DOHH2 (cell line): Measurements from ENCODE around the gene ITGA11.

Source experiments
- H3F3A ChIP-seq: fragments of 200-600 bp; sonication (generic), shearing (Covaris generic); 2 replicates; pipeline ENCODE4 v1.6.0; 2016; ENCODE audit warnings: antibody characterized with exemption, mild to moderate bottlenecking; ENCODE audit not compliant: control insufficient read depth, insufficient read depth
- H3K27ac ChIP-seq: fragments of 200-600 bp; sonication (generic); 2 replicates; pipeline ENCODE4 v1.5.1; 2014; ENCODE audit warnings: low read depth, mild to moderate bottlenecking, low read length, moderate library complexity
- H3K27me3 ChIP-seq: fragments of 200-600 bp; sonication (generic); 2 replicates; pipeline ENCODE4 v1.6.1; 2014; ENCODE audit warnings: mild to moderate bottlenecking, low read length, mixed read lengths; ENCODE audit not compliant: control insufficient read depth
- H3K36me3 ChIP-seq: fragments of 200-600 bp; sonication (generic); 2 replicates; pipeline ENCODE4 v1.6.1; 2014; ENCODE audit warnings: mild to moderate bottlenecking, low read length, moderate library complexity, mixed read lengths; ENCODE audit not compliant: control insufficient read depth
- H3K4me1 ChIP-seq: fragments of 200-600 bp; sonication (generic); 2 replicates; pipeline ENCODE4 v1.6.1; 2014; ENCODE audit warnings: mild to moderate bottlenecking, low read length, mixed read lengths; ENCODE audit not compliant: control insufficient read depth
- H3K4me2 ChIP-seq: fragments of 200-600 bp; sonication (generic); 2 replicates; pipeline ENCODE4 v1.6.0; 2014; ENCODE audit warnings: mild to moderate bottlenecking, low read length, moderate library complexity
- H3K4me3 ChIP-seq: fragments of 200-600 bp; sonication (generic); 2 replicates; pipeline ENCODE4 v1.5.1; 2014; ENCODE audit warnings: mild to moderate bottlenecking, low read length, mixed read lengths
- H3K79me2 ChIP-seq: fragments of 200-600 bp; sonication (generic); 2 replicates; pipeline ENCODE4 v1.6.1; 2014; ENCODE audit warnings: mild to moderate bottlenecking, low read length, mixed read lengths; ENCODE audit not compliant: control insufficient read depth
- H3K9me2 ChIP-seq: fragments of 200-600 bp; sonication (generic); replicated peaks from 2 replicates; pipeline ENCODE4 v1.6.1; 2014; ENCODE audit warnings: mild to moderate bottlenecking, low read length, mixed read lengths; ENCODE audit not compliant: control insufficient read depth
- H3K9me3 ChIP-seq: fragments of 200-600 bp; sonication (generic); 2 replicates; pipeline ENCODE4 v1.6.1; 2014; ENCODE audit warnings: antibody characterized with exemption, low read length, mixed read lengths; ENCODE audit not compliant: control insufficient read depth, insufficient read depth
- H4K20me1 ChIP-seq: fragments of 200-600 bp; sonication (generic); 2 replicates; pipeline ENCODE4 v1.6.0; 2014; ENCODE audit warnings: low read depth, mild to moderate bottlenecking, antibody characterized with exemption, low read length, moderate library complexity; ENCODE audit not compliant: control insufficient read depth, insufficient read depth
- EZH2phosphoT487 ChIP-seq: fragments of 200-600 bp; sonication (generic); IDR thresholded peaks from 2 replicates; pipeline ENCODE4 v1.6.1; 2017; ENCODE audit warnings: borderline replicate concordance, mild to moderate bottlenecking, antibody characterized with exemption, low read length, moderate library complexity, mixed read lengths
- TF ChIP-seq, protein P1 (sequence below): fragments of 200-600 bp; sonication (generic); IDR thresholded peaks from one replicate; pipeline ENCODE4 v1.5.1; 2014; ENCODE audit warnings: antibody characterized with exemption, mild to moderate bottlenecking, low read depth, low read length; ENCODE audit not compliant: poor library complexity, severe bottlenecking

ITGA11 gene

DNA sequence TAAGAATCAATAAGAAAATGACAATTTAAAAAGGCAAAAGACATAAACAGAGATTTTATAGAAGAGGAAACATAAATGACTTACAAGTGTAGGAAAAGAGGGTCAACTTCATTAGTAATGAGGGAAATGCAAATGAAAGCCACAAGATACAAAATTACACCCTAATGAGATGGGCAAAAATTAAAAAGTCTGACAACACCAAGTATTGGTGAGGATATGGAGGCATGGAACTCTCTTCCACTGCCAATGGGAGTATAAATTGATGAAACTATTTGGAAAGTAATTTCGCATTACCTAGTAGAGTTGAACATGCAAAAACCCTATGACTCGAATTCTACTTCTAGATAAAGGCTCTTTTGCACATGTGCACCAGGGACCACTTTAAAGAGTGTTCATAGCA is 28.2 kb upstream of the ITGA11 start:
- TF ChIP-seq, protein P1, sequence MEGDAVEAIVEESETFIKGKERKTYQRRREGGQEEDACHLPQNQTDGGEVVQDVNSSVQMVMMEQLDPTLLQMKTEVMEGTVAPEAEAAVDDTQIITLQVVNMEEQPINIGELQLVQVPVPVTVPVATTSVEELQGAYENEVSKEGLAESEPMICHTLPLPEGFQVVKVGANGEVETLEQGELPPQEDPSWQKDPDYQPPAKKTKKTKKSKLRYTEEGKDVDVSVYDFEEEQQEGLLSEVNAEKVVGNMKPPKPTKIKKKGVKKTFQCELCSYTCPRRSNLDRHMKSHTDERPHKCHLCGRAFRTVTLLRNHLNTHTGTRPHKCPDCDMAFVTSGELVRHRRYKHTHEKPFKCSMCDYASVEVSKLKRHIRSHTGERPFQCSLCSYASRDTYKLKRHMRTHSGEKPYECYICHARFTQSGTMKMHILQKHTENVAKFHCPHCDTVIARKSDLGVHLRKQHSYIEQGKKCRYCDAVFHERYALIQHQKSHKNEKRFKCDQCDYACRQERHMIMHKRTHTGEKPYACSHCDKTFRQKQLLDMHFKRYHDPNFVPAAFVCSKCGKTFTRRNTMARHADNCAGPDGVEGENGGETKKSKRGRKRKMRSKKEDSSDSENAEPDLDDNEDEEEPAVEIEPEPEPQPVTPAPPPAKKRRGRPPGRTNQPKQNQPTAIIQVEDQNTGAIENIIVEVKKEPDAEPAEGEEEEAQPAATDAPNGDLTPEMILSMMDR, result no peak
- TF ChIP-seq EZH2phosphoT487, result no peak
- Histone ChIP-seq H3F3A (no peaks in the 10 kb centered on the region), H3K4me2 (no peak overlapping the region), H3K9me3 (no peaks in the 10 kb centered on the region), H3K36me3 (no peaks in the 10 kb centered on the region), H3K27me3 (no peaks in the 10 kb centered on the region), H3K4me3 (no peak overlapping the region), H4K20me1 (no peaks in the 10 kb centered on the region), H3K27ac (no peak overlapping the region), H3K4me1 (no peaks in the 10 kb centered on the region), H3K79me2 (no peaks in the 10 kb centered on the region), H3K9me2 (no peaks in the 10 kb centered on the region)

DNA sequence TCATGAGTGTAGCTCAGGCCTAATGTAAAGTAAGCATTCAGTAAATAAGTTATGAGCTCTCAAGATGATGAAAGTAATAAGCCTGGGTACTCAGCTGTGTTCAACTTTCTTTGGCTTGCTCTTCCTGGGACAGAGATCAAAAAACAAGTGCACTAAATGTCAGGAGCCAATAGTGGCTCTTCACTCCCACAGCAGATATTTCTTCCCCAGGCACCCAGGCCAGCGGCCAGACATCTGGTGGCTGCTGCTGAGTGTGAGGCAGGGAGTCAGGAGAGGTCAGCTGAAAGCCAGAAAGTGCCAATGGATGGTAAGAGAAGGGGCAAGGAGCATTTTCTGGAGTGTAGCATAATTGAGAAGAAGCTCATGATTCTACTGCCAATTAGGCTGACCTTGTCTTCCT is 18.2 kb upstream of the ITGA11 start:
- H3K36me3 ChIP-seq, result no peaks in the 10 kb centered on the region
- H3F3A ChIP-seq, result no peaks in the 10 kb centered on the region
- H3K27ac ChIP-seq, result no peak overlapping the region
- no peak overlapping the region for H3K4me3 ChIP-seq
- H3K9me3 ChIP-seq, result no peaks in the 10 kb centered on the region
- H3K4me1 ChIP-seq, result no peaks in the 10 kb centered on the region
- H3K9me2 ChIP-seq, result no peaks in the 10 kb centered on the region
- TF ChIP-seq, protein P1, result no peak
- TF ChIP-seq EZH2phosphoT487, result no peak
- H3K79me2 ChIP-seq, result no peaks in the 10 kb centered on the region
- no peaks in the 10 kb centered on the region for H4K20me1 ChIP-seq
- H3K27me3 ChIP-seq, result peaks cover 23% of the 10 kb centered on the region
- no peak overlapping the region for H3K4me2 ChIP-seq

DNA sequence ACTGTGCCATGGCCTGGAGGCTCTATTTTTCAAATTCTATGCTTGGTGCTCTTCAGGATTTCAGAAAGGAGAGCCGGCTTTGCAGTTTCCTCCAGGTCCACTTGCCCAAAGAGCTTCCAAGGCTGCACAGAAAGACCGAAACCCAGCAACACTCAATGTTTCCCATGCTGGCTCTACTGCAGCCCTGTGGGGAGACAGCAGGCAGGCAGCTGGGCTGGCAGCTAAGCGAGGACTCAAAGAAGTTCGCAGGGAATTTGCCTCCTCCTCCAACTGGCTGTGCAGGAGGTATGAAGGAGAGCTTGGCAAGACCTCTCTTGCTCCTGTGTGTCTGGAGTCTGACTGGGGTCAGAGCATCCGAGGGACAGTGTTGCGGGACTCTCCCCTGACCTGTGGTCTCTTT is 17.4 kb upstream of the ITGA11 start:
- Histone ChIP-seq H3K9me3 (no peaks in the 10 kb centered on the region), H3K9me2 (no peaks in the 10 kb centered on the region), H4K20me1 (no peaks in the 10 kb centered on the region), H3K27ac (no peak overlapping the region), H3K27me3 (peaks cover 24% of the 10 kb centered on the region), H3K4me2 (no peak overlapping the region), H3K79me2 (no peaks in the 10 kb centered on the region), H3K4me3 (no peak overlapping the region), H3K36me3 (no peaks in the 10 kb centered on the region), H3F3A (no peaks in the 10 kb centered on the region), H3K4me1 (no peaks in the 10 kb centered on the region)
- no peak for TF ChIP-seq EZH2phosphoT487
- TF ChIP-seq, protein P1, result no peak
